HG02610 (cell line): ENCODE data around the gene CCDC174.
"Not testable (repeated sequence)": the region's sequence is repeated elsewhere in the genome, so short reads cannot be mapped to it uniquely, and the experiment has no call there.

Experiments used
- ATAC-seq: cut with Tn5 transposase; IDR thresholded peaks from one replicate; pipeline ENCODE4 v1.9.1; 2021; ENCODE audit warnings: mild to moderate bottlenecking, moderate library complexity; ENCODE audit not compliant: unreplicated experiment

Gene CCDC174

DNA sequence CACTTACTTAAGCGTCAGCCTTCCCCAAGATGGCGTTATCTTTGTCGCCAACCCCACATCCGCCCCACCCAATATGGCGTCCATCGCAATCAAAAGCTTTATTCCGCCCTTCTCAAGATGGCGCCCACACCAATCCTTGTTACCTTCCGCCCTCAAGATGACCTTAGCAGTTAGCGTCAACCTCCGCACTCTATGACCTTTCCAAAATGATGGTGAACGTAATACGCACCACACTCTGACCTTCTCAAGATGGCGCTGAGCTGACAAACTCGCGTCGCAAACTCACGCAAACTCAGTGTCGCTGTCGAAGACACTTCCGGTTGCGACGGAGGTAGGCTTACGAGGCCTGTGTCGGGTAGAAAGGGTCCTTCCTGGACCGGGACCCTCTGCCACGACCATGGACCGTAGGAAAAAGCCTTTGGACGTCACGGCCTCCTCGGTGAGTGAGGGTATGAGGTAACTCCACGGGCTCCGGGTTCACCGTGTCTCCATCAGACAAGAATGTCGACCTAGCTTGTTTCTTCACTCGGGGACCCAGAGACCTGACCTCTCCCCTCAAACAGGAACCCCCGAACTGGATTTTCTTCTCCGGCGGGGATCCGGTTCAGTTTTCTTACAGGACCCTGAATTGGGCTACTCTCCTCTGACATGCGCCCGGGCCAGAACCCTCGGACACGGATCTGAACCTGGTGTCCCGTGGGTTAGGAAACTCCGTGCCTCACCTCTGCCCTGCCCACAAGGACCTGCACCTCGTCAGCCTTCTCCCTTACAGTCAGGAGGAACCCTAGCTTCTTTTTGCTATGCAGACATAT, at the start of gene CCDC174:
TSS of gene CCDC174 (plus strand) at position 323 of the 812 bp plus-strand sequence. CDS start at position 398, 75 bp downstream.
- peak; percentile 98 for ATAC-seq

DNA sequence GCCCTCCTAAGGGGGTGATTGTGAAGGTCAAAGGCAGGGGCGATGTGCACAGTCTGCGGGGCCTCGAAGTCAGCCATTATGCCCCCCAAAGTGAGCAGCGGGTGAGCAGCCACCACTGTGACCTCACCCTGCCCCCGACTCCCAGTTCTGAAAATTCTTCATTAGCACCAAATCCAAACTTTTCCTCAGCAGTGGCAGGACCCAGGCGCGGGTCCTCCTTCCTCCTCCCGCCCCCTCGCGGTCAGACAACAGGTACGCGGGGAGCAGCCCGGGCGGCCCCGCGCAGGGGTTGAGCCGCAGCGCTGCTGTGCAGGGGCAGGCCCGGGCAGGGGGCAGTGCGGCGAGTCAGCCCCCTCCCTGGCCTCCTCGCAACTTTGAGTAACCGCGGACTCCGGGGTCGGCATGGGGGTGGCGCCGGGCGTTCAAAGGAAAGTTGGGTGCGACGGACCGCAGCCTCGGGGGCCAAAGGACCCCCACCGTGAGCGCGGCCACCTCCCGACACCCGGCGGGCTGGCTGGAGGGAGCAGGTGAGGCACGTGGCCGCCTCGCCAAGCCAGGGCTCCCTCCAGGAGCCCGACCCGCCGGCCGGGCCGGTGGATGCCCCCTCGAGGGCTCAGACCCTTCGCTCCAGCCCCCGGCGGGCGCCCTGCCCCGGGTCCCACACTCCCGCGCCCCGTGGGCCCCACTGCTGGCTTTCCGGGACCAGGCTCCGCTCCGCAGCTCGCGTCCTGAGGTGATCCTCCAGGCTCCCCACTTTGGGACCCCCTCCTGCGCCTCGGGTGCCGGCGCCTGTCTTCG, 49.4 kb upstream of the CCDC174 start:
- no peak for ATAC-seq

DNA sequence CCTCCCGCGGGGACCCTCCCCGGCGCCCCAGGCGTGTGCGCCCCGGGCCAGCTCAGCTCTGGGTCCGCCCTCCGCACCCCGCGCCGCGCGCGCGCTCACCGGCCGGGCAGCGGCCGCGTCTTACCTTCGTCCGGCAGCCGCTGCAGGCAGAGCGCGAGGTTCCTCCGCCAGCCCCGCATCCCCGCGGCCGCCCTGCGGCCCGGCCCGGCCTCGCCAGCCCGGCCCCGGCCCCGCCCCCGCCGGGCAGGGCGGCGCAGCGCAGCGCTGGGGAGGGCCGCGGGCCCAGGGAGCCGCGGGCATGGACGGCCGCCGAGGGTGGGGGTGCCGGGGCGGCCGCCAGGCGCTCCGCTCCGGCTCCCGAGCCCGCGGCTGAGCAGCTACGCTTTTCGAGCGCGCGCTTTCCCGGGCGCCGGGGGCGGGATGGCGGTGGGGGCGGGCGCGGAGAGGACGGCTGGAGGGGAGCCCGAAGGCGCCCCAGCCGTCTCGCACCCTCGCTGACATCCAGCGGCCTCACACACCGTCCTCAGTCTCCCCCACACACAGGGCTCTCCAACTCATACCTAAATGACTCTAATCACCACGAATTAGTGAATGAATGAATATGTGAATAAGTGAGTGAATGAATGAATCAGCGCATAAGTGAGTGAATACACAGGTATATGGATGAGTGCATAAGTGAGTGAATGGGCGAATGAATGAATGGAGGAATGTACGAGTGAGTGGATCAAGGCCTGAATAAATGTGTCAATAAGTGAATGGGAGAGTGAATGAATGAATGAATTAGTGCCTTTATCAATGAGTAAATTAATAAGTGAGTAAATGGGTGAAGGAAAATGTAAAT, 48.5 kb upstream of the CCDC174 start:
- no peak for ATAC-seq

DNA sequence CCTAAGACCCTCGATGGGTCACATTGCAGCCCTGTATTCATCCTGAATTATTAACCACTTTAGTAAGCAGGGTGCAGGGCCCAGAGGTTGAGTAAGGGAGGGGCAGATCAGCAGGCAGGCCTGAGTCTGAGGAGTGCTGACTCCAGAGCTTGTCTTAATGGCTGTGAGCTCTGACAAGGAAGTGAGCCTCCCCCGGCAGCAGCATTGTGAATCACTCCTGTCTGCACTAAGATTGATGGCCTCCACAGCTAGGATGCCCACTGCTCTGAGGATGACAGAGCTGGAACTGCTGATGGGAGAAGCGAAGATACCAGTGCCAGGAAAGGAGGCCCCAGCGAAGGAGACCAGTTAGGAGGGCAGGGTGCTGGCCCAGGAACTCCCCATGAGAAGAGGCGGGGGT, 46.5 kb upstream of the CCDC174 start:
- ATAC-seq = no peak

DNA sequence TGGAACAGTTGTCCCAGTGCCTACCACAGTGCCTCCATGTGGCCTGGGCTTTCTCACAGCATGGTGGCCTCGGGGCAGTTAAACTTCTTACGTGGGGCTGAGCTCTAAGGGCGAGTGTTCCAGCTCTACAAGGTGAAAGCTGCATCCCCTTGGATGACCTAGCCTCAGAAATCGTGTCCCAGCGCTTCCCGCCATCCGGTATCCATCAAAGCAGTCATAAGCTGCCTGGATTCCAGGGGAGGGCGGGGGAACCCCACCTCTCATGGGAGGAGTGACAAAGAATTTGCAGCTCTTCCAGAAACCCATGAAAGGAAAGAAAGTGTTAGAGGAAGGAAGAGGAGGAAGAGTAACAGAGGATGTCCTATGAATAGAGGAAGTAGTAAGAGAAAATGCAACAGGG, 45.8 kb upstream of the CCDC174 start:
- no peak for ATAC-seq

DNA sequence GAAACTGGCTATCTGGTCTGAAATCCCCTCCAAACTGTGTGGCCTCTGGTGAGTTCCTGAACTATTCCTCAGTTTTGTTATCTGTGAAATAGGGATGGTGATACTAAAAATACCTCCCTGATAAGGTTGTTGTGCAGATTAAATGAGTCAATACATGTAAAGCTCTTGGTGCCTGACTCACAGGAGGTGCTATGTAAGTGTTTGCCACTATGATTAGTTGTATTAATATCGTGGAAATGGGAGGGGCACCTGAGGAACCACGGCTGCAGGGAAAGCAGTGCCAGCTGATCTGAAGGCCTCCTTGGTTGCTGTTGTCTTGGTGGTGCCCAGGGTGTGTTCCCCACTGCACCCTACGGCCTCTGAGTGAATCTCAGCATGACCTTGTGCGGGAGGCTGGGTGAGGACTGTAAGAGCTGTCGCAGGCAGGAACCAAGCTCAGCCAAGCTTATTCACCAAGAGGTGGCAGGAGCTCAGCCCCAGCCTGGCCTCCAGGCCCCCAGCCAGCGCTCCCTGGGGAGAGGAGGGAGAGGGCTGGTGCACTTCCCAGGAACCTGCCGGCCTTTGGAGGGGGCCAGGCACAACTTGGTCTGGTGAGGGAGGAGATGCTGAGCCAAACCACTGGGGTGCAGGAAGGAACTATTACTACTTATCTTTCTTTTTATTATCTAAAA, 44.8 kb upstream of the CCDC174 start:
- ATAC-seq = no peak

DNA sequence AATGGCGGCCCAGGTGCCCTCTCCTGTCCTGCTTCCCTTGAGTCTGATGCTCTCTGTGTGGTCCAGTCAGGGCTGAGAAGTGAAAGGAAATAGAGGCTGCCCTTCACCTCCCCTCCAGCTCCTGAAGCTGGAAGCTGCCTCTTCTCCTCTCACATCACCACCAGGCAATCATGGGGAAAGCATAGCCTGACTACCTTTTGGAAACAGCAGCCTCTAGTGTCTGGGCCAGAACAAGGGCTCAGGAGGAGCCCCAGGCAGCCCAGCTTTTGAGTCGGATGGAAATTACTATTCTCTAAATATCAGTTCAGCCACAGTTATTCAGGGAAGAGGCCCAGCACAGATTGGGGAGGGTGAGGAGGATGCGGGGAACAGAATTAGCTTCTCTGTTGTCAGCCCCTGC, 43.3 kb upstream of the CCDC174 start:
- ATAC-seq = no peak

DNA sequence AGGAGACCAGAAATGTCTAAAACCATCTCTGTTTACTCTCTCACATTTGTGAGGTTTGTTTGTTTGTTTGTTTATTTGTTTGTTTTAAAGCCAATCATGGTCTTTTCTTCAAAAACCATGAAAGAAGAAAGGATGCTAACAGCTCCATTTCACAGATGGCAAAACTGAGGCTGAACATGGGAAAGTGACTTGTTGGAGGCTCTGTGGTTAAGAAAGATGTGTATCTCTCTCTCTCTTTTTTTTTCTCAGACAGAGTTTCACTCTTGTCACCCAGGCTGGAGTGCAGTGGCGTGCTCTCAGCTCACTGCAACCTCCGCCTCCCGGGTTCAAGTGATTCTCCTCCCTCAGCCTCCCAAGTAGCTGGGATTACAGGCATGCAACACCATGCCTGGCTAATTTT, 42.5 kb upstream of the CCDC174 start:
- not testable (repeated sequence) for ATAC-seq

DNA sequence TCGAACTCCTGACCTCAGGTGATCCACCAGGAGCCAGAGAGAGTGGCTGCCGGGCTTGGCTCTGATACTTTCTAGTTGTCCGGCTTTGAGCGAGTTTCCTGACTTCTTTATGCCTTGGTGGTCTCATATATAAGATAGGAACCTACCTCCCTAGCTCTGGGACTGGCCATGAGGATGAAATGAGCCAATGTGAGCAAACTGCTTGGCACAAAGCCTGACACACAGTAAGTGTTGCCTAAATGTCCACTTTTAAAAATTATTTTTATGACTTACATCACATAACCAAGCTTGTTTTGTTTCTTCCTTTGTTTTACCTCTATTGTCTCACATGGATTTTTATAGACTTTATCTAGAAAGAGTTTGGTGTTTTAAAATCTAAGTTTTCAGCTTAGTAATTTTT, 42.1 kb upstream of the CCDC174 start:
- ATAC-seq = no peak

DNA sequence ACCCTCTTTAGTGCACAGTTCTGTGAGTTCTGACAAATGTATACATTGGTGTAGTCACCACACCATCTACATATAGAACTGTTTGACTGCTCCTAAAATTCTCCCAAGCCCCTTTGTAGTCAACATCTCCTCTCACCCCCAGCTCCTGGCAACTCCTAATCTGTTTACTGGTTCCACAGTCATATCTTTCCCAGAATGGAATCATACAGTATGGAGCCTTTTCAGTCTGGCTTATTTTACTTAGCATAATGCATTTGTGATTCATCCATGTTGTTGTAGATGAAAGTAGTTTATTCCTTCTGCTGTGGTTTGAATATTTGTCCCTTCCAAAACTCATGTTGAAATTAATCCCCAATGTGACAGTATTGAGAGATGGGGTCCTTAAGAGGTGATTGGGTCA, 41.6 kb upstream of the CCDC174 start:
- no peak for ATAC-seq

DNA sequence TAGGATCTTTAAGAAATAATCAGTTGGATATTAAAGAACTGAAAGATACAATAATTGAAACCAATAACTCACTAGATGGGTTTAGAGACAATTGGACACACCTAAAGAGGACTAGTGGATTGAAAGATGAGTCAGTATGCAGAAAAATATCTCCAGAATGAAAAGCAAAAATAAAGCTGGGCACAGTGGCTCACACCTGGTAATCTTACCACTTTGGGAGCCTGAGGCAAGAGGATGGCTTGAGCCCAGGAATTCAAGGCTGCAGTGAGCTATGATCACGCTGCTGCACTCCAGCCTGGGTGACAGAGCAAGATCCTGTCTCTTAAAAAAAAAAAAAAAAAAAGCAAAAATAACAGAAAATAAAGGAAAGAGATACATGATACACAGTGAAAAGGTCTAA, 37.4 kb upstream of the CCDC174 start:
- ATAC-seq = no peak

DNA sequence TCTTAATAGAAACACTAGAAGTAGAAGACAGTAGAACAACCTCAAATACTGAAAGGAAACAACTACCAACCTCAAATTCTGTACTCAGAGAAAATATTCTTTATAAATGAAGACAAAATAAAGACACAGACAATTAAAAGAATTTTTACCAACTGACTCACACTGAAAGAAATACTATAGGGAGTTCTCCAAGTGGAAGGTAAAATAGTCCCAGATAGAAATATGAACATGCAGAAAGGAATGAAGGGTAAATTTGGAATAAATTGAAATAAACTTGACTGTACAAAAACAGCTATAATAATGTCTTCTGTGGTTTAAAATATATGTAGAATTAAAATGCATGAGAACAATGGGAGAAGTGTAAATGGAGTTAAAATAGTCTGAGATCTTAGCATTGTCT, 36.7 kb upstream of the CCDC174 start:
- ATAC-seq = no peak

DNA sequence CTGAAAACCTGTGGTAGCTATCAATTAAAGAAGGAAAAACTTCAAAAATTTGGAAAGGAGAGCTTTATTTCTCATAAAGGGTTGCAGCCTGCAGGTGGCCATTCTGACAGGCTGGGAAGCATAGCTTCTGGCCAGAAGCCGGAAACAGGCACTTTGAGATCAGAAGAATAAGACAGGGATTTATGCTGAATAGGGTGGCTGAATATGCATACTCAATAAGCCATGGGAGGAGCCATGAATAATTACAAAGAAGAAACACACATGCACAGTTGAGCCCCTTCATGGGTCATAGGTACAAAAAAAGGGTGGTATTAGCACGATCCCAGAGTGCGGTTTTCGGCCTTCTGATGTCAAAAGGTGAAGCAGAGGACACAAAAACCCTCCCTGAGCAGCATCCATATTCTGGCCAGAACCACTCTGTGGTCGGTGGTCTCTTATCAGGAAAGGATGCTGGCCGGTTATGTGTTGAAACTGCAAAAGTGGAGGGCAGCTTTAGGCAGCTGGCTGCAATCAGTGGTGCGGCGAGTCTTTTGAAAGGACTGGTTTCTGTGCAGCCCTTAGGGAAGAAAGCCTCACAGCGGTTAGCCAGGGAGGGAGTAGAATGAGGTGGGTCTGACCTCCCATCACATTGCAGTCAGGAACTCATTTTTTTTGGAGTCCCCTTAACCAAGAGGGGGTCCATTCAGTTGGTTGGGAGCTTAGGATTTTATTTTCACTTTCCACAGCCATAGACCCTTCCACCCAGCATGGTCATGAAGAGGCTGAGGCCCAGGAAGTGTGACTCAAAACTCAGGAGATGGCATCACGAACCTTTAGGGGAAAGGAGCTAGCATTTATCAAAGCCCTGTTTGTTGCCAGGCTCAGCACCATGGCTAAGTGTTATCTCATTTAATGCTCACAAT, 34.7 kb upstream of the CCDC174 start:
- no peak for ATAC-seq

DNA sequence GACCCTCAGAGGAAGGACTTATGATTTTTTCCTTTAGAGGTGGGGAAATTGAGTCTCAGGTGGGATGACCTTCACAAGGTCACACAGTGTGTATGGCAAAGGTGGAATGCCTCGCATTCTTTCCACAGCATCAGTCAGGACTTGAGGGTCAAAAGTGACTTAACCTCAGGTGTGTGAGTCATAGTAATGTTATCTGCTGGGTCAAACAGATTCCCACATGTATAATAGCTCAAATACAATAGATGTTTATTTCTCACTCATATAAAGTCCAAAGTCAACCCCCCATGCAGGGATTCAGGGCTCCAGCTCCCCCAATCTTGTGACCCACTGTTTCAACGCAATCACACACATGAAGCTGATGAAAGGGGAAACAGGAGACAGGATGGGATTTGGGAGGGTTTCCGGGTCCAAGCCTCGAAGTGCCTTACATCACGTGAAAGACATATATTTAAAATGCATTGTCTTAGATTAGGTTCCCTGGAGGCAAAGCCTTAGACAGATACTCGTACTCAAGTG, 34.0 kb upstream of the CCDC174 start:
- no peak for ATAC-seq

DNA sequence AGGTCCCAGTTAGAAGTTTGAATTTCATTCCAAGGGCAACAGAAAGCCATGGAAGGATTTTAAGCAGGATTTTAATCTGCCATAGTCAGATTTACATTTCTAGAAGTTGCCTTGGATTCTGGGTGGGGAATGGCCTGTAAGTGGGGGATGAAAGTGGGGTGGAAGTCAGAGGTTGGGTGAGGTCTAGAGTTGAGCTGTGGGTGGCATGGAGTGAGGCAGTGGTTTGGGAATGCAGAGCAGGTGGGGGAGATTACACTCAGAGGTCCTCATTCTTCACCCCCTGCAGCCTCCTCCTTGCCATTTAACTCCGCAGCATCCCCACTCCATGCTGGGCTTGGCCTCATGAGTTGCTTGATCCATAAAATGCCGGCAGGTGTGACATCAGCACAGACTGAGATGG, 32.0 kb upstream of the CCDC174 start:
- ATAC-seq = no peak

DNA sequence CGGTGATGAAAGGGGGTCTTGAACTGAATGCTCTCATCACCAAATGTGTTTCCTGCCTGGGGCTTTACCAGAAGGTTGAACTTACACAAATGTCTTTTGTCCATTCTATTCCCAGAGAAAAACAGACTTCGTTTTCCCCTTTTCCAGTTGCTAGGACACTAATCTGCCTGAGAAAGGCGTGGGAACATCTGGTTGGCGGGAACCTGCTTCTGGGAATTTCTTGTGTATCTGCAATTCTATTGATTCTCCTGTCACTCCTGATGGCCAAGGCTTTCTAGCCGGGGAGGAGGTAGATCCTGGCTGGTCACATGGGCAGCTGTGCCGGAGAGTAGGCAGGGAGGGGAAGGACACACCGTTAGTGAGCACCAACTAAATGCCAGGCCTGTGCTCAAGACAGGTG, 31.1 kb upstream of the CCDC174 start:
- no peak for ATAC-seq

DNA sequence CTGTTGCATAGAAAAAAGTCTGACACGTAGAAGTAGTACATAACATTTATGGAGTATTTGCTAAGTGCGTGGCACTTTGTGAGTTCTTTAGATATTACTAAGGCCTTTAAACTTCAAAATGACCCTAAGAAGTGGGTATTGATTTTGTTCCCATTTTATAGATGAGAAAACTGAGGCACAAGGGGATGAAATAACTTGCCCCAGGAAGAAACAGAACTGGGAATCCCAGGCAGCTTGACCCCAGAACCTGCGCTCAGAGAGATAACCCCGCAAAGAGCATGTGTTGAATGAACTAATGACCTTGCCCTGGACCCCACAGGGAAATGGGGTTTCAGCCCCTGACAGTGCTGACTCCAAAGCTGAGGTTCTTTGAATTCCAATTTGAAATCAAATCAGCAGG, 30.5 kb upstream of the CCDC174 start:
- no peak for ATAC-seq

DNA sequence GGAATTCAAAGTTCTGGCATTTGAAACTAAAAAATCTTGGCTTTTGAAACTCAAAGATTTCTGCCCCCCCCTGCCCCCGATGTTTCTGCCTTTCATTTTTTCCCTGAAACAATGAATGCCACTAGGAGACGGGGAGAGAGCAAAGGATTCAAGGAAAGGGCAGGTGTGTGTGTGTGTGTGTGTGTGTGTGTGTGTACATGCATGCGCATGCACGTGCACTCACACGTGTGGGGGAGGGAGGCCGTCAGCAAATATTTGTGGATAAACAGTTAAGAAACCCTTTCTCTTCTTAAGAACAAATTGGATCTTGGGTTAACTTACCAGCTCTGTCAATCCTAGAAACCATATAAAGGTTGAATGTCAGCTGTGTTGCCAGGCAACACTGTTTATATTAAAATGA, 29.2 kb upstream of the CCDC174 start:
- ATAC-seq = no peak

DNA sequence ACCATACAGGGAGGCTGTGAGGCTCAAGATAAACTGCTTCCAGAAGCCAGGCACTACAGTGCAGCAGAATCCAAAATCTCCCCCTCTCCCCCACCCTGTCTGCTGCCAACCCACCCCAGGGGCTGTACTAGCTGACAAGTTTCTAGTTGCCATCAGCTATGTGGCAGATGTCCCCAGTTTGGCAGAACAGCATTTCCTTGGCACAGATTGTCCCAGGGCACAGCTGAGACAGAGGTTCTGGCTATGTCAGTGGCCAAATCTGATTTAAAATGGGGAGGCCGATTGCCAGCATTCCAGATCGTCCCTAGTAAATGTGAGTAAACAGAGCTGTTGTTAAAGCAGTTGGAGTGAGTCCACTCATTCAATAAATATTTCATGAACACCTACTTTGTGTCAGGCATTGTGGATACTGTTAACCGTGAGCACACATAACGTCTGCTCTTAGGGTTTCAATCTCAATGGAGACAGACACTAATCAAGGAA, 28.0 kb upstream of the CCDC174 start:
- no peak for ATAC-seq
